HG03442 (cell line): ENCODE measurements around the gene PGA3.
A peak's percentile ranks its signal among the peaks of the same experiment; 100 is the strongest.
"Not testable (repeated sequence)": the region's sequence is repeated elsewhere in the genome, so short reads cannot be mapped to it uniquely, and the experiment has no call there.

Experiments used
- ATAC-seq: cut with Tn5 transposase; IDR thresholded peaks from one replicate; pipeline ENCODE4 v1.9.1; 2021; ENCODE audit warnings: mild to moderate bottlenecking, moderate library complexity; ENCODE audit not compliant: unreplicated experiment

Gene PGA3

GRCh38 chr11:61202950-61203746 is at the start of gene PGA3:
TSS of gene PGA3 (plus strand) at chr11:61203515. CDS start at chr11:61203565, 50 bp downstream.
- not testable (repeated sequence) for ATAC-seq

GRCh38 chr11:61153593-61154095 is 49.7 kb upstream of the PGA3 start:
- no peak for ATAC-seq

- ATAC-seq = no peak
Measured at GRCh38 chr11:61154528-61154927, 48.8 kb upstream of the PGA3 start.

GRCh38 chr11:61155312-61155711 is 48.0 kb upstream of the PGA3 start:
- ATAC-seq = no peak

GRCh38 chr11:61155741-61156140 is 47.6 kb upstream of the PGA3 start:
- no peak for ATAC-seq

GRCh38 chr11:61157743-61158142 is 45.6 kb upstream of the PGA3 start:
- no peak for ATAC-seq

- no peak for ATAC-seq
Measured at GRCh38 chr11:61158691-61159381, 44.5 kb upstream of the PGA3 start.

DNA sequence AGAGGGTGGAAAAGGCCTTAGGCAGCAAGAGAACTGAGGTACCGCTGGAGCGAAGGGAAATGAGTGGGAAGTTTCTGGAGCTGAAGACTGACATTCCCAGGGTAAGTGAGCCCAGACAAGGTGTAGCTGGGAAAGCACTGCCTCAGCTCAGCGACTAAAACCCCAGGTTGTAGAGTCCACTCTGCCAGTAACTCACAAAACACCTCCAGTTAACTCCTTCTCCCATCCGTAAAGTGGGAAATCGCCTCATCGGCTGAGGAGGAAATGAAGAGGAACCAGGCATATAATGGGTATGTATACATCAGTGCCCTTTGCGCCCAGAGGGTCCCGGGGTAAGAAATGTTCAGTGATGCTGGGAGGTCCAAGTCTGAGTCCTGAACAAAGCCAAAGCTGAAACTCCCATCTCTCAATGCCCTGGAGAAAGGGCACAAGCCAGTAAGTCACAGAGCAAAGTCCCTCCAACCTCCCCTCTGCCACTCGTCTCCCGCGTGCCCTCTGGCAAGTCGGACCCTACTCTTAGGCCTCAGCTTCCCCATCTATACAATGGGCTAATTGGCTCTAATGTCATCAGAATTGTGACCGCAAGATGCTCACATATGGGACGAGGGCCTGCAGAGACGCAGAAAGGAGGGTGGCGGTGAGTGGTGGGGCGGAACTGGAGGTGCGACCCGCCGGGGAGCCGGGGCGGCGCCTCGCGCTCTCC is 42.7 kb upstream of the PGA3 start:
- no peak for ATAC-seq

DNA sequence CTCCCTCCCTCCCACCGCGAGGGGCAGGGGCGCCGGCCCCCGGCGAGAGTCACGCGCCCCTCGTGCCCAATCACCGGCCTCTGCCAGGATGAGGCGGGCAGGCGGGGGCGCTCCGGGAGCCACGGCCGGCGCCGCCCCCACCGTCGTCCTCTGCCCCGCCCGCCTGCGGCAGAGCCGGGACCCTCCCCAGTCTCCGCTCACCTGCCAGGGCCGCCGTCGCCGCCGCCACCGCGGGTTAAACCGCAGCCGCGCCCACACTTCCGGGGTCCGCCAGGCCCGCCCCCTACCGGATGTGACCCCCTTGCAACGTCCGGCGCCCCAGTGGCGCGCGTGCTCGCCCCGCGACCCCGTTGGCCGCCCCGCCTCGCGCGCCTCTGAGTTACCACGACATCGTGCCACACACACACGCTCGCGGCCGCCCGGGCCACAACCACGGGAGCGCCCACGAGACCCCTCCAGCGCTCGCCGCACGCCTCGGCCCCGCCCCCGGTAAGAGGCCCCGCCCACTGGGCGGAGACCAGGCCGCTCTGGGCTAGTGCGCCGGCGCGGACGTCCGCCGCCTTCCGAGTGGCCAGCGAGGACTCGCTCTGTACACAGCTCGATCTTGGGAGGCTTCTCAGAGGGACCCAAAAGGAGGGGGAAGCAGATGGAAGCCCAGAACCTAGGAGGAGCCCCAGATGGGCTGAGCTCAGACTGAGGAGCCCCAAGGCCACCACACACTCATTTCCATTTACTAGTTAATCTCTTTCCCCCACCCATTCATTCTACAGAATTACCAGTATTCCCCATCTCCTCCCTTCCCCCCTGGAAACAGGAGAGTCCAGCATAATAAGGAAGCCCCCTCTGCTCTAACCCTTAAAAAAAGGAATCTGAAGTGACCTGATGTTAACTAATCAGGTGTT is 41.9 kb upstream of the PGA3 start, which contains the start of gene VPS37C:
Gene VPS37C, minus strand, starts transcription at position 237 of the 902 bp plus-strand sequence. CDS start 22,597 bp downstream, outside the sequence.
- ATAC-seq = peak; percentile 66

- no peak for ATAC-seq
Measured at GRCh38 chr11:61162092-61162941, 41.0 kb upstream of the PGA3 start.

DNA sequence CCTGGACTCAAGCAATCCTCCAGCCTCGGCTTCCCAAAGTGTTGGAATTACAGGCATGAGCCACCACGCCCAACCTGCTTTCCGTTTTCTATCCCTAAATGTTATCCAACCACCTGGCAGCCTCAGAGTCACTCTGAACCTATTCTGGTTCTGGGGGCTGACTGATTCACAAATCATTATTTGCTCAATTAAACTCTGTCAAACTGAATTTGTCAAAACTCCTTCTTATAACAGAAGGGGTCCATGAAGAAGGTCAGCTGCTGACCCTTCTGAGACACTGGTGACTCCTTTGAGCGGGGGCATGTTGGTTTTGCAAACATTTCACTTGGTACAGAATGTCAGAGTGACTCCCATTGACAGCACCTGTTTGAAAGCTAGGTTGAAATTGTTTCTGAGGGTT is 40.3 kb upstream of the PGA3 start:
- ATAC-seq = no peak

GRCh38 chr11:61163714-61164605 is 39.4 kb upstream of the PGA3 start:
- no peak for ATAC-seq

DNA sequence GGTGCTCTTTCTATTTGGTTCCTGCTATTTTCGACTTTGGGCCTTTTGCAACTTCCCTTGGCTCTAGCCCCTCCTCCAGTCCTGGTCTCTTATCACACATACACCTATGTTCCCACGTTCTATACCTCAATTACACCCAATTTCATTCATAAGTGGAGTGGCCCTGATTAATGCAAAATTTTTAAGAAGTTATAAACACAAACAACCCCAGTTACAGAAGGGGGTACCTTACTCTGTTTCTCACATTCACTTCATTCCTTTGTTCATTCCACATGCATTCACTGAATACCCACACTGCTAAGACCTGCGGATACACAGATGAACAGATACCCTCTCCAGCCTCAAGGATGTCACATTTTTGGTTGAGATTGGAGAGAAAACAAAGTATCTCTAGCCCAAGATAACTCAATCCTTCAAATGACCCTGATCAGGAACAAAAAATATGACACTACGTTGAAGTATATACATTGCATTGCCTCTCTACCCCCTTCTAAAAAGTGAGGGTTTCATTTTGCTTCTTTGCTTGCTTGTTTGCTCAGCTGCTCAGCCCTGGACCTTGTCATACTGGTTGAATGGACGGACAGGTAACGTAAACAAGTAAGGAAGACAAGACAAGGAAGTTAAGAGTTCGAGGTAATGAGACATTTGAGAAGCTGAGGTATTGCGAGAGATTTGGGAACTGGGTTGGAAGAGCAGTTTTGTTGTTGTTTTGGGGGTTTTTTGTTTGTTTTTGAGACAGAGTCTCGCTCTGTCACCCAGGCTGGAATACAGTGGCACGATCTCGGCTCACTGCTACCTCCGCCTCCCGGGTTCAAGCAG is 38.5 kb upstream of the PGA3 start:
- ATAC-seq = no peak

DNA sequence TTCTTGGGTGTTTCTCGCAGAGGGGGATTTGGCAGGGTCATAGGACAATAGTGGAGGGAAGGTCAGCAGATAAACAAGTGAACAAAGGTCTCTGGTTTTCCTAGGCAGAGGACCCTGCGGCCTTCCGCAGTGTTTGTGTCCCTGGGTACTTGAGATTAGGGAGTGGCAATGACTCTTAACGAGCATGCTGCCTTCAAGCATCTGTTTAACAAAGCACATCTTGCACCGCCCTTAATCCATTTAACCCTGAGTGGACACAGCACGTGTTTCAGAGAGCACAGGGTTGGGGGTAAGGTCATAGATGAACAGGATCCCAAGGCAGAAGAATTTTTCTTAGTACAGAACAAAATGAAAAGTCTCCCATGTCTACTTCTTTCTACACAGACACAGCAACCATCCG is 37.5 kb upstream of the PGA3 start:
- not testable (repeated sequence) for ATAC-seq

GRCh38 chr11:61166331-61166730 is 37.0 kb upstream of the PGA3 start:
- ATAC-seq = not testable (repeated sequence)

- no peak for ATAC-seq
Measured at GRCh38 chr11:61168042-61168688, 35.1 kb upstream of the PGA3 start.

- no peak for ATAC-seq
Measured at GRCh38 chr11:61168800-61169199, 34.5 kb upstream of the PGA3 start.
